HG03103 (cell line): ENCODE results near the gene SYT1.

Experiments used
- ATAC-seq: cut with Tn5 transposase; IDR thresholded peaks from one replicate; pipeline ENCODE4 v1.9.1; 2021; ENCODE audit warnings: low read depth; ENCODE audit not compliant: unreplicated experiment

The SYT1 gene

DNA sequence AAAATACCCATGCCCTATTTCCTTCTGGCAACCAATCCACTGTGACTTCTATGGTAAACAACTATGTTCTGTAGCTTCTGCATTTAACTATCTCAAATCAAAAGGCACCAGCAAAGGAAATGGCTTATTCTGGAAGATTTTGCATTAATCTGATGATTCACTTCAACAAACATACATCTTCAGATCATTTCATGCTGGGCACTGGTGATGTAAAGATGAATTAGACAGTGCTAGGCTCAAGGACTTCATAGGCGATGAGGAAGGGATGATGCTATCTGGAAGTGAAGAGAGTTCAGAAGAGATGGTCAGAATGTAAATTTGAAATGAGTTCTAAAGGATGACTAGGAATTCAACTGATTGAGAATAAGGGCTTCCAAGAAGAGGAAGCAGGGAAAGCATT is 462.9 kb downstream of the SYT1 start:
- no peak for ATAC-seq

DNA sequence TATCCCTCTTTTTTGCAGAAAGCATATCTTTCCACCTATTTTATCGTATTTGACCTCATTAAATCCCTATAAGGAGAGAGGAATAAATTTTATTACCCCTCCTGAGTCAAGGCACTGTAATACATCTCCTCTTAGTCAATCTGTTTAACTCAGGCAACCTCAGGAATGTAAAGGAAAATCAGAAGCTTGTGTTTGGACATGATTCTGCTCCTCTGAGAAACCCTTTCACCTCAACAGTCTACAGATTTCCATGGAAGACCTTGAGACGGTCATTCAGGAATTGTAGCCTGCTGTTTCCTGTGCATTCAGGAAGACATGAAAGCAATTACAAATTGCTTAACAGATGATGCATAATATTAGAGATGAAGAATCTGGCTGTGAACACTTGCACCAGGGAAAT is 465.4 kb downstream of the SYT1 start:
- no peak for ATAC-seq

DNA sequence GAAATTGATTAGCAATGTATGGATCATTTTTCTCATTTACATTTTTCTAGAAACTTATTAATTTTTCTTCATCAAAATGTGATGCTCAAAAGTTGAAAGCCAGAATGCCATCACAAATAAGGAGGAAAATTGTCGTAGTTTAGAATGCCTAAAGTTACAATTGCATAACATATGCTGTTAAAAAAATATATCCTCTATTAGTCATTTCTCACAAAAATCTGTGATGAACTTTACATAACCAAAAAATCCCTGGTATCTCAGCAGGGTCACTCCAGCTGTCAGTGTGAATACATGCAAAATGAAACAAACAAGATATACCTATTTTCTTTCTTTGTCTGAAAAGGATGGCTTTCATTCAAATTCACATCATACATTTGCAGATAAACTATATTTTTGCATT is 467.3 kb downstream of the SYT1 start:
- ATAC-seq = no peak

DNA sequence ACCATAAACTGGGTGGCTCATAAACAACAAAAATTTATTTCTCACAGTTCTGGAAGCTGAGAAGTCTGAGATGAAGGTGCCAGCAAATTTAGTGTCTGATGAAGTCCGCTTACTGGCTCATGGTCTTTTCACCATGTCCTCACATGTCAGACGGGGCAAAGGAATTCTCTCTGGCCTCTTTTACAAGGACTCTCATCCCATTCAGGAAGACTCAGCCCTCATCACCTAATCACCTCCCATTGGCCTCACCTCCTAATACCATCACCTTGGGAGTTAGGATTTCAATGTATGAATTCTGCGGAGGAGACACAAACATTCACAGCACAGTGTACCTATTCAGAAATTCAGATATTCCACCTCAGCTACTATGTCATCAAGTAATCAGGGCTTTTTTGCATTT is 468.6 kb downstream of the SYT1 start:
- no peak for ATAC-seq

DNA sequence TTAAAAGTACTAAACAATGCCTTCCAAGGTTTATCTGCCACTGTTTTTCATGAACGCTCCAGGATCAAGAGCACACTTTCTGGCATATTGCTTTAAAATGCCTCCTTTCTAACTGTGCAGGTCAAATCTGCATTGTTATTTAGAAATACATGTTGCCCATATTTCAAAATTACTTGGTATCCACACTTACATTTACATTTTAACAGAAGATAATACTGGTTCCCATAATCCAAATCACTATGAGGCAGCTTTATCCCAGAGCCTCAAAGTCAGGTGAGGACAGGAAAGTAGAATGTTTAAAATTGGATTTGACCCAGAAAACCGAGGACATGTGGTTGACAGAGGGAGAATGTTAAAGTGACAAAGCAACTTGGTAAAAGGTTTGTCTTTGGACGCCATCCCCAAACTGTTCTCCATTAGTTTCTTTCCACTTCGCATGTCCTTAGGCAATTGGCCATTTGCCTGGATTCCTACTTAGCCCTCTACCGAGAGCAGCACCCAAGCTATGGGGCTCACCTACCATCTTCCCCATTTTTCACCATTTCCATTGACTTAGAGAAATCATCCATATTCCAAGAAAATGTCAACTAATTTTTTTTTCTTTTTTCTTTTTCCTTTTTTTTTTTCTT is 473.2 kb downstream of the SYT1 start:
- ATAC-seq = no peak

DNA sequence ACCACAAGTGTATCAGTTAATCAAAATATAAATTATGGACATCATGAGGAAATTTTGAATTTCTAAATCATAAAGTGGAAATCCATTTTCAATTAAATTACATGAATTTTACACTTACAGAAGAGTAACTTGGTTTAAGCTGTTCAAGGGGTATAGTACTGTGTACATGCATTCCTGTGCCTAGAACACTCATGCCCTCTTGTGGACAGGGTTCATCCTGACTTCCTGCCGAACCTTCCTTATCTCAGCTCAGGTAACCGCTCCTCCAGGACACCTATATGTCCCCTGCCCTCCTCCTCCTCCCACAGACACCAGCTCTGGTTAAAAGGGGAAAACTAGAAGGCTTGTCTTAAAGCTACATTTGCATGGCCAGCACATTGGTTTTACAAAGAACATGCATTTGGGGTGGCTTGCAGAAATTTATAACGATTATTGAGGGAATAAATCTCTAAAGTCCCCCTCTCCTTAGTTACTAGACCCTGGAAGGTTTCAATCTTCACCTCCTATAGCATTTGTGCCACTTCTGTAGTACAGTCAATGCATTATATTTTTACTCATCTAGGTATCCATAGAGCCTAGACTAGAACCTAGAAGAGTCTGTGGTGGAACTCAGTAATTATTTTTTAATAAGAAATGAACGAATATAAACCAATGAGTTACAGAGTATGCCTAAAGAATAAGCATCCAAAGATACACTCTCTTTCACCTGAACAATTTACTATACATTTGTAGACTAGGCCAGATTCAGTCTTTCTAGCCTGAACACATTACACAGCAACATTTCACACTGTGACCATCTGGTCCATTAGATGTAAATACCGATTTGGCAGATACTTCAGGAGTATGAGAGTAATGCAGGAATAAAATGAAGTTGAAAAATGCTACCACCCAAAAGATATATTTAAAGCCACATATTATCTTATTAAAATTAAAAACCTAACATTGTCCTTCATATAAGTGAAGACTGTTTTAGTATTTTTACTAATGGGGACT is 480.6 kb downstream of the SYT1 start:
- no peak for ATAC-seq

DNA sequence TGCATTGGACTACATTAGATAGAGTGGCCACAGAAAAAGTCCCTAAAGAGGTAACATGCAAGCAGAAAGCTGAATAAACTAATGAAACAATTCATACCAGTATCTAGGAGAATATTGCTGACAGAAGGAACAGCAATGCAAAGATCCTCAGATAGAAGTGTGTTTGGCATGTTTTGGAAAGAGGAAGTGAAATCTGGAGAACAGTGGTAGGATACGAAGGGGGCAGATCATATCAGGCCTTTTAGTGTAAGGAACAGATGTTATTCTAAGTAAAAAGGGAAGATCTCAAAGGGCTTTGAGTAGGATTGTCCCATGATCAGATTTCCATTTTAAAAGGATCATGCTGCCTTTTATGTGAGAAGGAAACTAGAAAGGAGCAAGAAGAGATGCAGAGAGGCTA is 483.3 kb downstream of the SYT1 start:
- ATAC-seq = no peak

DNA sequence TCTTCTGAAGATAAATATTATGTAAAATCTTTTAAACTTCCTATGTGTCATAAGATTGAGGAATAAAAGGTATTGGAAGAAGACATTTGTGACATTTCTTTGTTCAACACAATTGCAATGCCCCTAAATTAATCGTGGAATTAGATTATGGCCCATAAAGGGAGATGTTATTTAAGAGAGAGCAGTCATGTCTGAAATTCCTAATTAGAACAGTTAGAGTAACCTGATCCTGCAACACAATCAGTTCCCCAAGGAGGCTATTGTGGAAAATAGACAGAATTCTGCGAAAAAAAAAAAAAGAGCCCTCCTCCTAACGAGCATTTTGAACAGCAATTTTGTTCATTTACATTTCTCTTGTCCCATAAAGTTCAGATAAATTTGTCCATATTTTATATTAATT is 486.7 kb downstream of the SYT1 start:
- ATAC-seq = no peak

DNA sequence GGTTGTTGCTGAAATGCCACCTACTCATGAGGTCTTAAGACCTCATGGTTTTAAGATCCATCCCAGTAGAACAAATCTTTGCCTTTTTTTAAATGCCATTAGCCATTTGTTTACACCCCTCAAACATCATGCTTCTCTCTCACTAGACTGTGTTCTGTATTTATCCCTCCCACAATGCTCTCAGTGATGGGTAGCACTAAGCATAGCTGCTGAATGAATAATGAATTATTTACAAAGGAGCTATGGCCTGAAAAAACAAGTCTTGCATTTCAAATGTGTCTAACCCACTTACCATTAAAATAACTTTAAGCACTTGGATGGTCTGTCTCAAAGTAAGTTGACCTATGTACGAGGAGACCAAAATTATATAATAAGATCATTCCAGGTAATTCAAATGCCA is 491.6 kb downstream of the SYT1 start:
- ATAC-seq = no peak

DNA sequence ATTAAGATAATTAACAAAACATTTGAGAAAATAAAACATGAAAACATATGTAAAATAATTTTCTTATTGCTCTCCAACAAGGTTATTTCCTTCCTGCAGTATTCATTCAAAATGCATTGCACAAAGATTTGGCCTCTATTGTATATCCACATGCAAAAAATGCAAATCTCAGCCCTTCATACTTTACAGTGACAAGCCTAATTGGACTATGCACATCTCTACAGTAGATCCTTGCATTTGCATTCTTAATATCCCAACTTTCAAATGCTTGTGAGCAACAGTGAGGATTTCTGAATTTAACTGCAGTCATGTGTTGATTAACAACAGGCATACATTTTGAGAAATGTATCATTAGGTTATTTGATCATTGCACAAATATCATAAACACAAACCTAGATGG is 492.5 kb downstream of the SYT1 start:
- no peak for ATAC-seq

DNA sequence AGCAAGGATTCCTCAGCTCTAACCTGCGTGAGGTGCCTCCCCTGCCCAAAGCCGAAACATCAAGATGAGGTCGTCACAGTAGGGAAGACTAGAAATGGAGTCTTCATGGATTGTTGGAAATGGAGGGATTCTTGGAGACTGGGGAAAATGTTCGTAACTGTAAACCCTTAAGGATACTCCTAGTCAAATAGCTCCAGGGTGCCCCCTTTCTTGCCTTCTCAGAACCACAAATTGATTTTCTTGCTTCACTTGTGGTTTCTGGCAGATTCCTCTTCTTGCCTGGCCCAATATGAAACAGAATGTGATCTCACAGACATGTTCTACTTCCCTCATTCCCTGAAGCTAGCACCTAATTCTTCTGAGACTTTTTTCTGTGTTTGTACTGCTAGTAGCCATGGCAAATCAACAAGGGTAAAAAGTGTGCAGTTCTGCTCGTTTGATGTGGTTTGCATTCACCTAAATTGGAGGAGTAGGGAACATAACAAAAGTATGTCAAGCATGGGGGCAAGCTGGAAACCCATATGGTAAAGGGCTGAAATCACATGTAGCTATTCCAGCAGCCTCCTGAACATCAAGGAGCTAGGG is 494.2 kb downstream of the SYT1 start:
- ATAC-seq = no peak

DNA sequence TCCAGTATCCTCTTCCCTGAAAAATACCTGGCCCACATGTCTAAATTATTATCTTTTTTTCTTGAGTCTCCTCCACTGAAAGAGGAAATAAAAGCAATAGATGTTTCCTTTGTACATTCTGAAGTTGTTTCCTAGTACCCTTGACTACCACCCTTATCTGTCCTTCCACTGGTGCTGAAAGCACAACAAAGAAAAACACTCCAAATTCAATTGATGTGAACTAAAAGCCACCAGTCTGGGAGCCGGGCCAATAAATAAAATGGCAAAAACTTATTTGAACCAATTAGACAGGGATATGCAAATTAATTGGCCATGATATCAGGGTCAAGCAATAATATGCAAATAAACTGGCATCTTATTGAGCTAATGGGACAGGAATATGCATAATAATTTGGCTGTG is 495.7 kb downstream of the SYT1 start:
- ATAC-seq = no peak

DNA sequence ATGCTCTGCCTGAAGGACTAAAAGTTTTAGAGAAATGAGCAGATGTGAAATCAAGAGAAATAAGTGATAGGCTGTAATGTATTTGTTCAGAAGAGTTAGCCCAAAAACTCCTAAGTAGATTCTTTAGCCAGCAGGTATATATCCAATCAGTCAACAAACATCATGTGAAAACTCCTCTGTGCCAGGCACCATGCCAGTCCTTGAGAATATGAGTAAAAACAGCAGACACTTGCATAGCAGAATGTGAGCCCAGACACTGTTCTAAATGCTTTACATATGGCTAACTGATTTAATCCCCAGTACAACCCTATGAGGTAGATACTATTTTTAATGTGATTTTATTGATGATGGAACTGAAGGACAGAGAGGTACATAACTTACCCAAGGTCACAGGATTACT is 496.4 kb downstream of the SYT1 start:
- no peak for ATAC-seq

DNA sequence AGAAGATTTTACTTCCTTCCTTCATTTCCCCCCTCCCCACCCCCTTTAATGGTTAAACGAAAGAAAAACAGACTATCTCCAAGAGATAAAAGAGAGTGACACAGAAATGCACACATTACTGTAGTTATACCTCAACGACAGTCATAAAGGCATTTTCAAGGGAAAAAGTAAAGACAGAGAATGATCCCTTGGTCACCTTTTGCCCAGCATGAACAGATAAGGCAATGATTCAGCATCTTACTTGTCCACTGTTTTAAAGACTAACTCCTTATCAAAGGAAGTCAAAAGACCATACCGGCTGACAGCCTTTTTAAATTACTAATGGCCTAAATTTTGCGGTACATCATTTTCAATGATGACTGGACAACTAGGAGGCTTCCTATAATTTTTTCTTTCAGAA is 499.6 kb downstream of the SYT1 start:
- ATAC-seq = no peak

DNA sequence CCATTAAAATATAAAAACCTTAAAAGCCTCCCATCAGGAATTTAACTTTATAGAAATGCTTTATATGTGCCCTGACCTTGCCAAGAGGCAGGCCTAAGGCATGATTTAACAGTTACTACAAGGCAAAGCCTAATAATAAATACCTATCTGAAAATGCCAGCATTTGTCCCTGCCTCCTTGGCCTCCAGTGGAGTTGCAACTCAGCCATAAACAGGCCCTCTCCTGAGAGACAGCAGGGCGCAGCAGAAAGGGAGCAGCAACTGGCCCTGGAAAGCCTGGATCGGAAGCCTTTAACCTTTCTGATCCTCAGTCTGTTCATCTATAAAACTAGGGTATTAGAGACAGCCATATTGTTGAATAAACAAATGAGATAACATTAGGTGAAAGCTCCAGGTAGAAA is 501.8 kb downstream of the SYT1 start:
- no peak for ATAC-seq

DNA sequence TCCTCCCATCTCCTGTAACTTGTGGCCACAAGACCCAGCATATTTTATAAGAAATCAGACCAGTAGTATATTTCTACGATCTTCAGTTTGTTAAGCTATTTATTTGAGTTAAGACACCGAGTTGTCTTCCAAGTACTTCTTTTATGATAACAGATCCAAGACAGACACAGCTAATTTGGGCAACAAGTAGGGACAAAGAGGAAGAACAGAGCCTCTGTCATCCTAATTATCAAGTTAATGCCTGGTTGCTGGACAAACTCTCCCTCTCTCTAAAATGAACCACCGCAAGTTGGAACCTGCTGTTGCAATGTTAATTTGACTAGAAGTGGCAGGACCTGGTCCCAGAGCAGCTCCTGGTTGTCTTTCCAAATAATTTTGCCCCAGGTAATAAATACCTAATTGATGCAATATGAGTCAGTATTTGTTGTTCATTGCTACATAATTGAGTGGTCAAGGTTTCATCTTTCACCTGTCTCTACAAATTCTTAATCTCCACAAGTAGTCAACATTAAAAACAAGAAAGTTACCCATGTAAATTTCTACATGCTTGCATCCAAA is 502.5 kb downstream of the SYT1 start:
- no peak for ATAC-seq

DNA sequence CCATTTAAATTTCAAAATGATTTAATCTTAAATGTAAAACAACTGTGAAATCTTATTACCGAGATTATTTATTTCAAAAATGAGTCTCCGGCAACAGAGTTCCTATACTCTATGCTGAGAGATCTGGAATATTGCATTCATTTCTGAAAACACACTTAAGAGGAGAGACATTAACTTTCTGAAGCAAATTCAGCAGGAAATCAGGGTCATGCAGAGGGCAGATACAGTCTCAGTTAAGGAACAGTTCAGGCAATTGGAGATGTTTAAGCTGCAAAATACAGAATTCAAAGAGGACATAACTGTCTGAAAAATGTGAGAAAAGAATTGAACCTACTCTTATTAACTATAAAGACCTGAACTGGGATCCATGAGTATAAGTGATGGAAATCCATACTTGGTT is 505.4 kb downstream of the SYT1 start:
- ATAC-seq = no peak

DNA sequence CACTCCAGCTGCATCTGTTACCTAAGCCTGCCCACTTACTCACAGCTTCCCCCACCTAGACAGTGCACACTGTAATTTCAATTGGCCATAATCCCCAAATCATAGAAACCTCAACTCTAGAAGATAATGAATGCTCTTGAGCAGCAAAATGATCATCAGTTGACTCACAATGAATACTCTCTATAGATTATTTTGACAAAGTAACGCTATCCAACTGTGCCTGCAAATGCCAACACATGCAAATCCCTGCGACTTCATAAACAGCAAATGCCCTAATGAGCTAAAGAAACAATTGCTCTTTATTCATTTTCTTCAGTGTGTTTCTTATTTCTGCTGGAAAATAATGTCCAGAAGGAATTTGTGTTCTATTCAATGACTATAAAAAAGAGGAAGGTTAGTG is 506.7 kb downstream of the SYT1 start:
- no peak for ATAC-seq

DNA sequence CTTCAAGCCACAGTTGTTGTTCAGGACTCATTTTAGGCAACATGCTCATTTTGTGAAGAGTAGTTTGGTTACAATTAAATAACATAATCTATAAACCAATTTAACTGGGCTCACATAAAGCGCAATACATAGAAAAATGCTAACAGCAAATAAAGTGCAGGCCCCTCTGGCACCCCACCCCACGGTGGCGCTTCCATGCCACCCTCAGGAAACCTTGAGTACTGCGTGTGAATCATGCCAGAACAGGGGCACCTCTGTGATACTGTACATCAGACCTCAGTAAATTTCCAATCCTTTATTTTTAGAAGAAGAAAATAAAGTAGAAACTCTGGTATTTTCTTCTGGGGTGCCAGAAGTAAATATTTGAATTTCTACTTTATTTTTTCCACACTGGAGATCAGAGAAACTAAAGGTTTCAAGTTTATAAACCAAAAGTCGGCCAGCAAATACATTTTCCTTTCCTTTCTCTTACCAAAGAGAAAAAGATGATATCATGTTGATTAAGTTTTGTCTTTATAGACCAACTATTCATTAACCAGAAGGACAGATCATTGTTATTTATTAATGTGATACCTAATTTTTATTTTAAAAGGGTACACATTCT is 509.4 kb downstream of the SYT1 start:
- ATAC-seq = peak; percentile 94

DNA sequence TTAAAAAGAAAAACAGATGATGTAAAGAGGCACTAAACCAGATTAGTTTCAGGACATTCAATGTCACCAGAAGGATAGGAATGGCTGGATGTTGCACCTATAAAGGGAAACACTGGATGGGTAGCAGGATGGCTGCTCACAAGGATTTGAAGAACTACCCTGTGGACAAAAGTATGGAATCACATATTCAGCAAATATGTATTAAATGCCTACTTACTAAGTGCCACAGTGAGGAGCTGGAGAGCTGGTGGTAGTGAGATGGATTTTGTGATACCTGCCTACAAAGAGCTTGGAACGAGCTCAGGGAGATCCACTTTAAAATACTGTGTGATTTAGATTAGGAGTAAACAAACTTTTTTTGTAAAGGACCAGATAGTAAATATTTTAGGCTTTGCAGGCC is 510.0 kb downstream of the SYT1 start:
- ATAC-seq = no peak

DNA sequence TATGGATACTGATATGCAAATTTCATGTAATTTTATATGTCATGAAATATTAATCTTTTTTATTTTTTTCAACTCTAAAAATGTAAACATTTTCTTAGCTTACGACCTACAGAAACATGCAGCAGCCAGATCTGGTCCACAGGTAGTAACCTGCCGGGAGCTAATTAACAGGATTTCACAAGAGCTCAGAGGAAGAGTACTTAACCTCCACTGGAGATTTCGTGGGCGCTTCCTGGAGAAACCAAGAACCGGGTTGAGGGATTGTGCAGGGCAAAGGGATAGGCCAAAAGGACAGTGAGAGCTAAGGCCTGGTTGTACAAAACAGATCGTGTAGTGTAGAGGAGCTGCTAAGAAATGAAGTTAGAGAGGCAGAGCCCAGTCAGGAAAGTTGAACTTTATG is 510.5 kb downstream of the SYT1 start:
- no peak for ATAC-seq
